GM23338 (cell line): ENCODE data around the gene PEA15. TPM values are rescaled to one million over a fixed set of nuclear protein-coding genes. Genes with fewer than 3 reads are reported as not detected.

ENCODE experiments used
- ATAC-seq: fragments of 200-7000 bp; cut with Tn5 transposase; 3 replicates; pipeline ENCODE4 v1.9.1; 2020
- DNase-seq: peaks from one replicate; pipeline ENCODE4 v3.0.0-alpha.2; 2015; ENCODE audit warnings: low spot score
- H2AFZ ChIP-seq: fragments of 200-600 bp; sonication (generic); 2 replicates; pipeline ENCODE4 v1.8.0; 2016; ENCODE audit warnings: antibody characterized with exemption, mild to moderate bottlenecking, moderate library complexity
- H3F3A ChIP-seq: fragments of 200-600 bp; sonication (generic); replicated peaks from 2 replicates; pipeline ENCODE4 v1.8.0; 2017; ENCODE audit warnings: antibody characterized with exemption, mixed run types, low read depth
- H3K27ac ChIP-seq: fragments of 200-600 bp; sonication (generic); 2 replicates; pipeline ENCODE4 v1.6.1; 2016; ENCODE audit warnings: low read depth
- H3K27me3 ChIP-seq: fragments of 200-600 bp; sonication (generic); 2 replicates; pipeline ENCODE4 v1.8.0; 2016; ENCODE audit warnings: mild to moderate bottlenecking, mixed run types, moderate library complexity; ENCODE audit not compliant: insufficient read depth
- H3K36me3 ChIP-seq: fragments of 200-600 bp; sonication (generic); 2 replicates; pipeline ENCODE4 v1.8.0; 2016; ENCODE audit warnings: mild to moderate bottlenecking; ENCODE audit not compliant: insufficient read depth
- H3K4me1 ChIP-seq: fragments of 200-600 bp; sonication (generic); 2 replicates; pipeline ENCODE4 v1.8.0; 2016; ENCODE audit warnings: mild to moderate bottlenecking, moderate library complexity; ENCODE audit not compliant: insufficient read depth
- H3K4me2 ChIP-seq: fragments of 200-600 bp; sonication (generic); 2 replicates; pipeline ENCODE4 v1.7.1; 2017; ENCODE audit warnings: mixed run types
- H3K4me3 ChIP-seq: fragments of 200-600 bp; sonication (generic); 2 replicates; pipeline ENCODE4 v1.6.1; 2016; ENCODE audit warnings: mixed run types
- H3K79me2 ChIP-seq: fragments of 200-600 bp; sonication (generic); replicated peaks from 2 replicates; pipeline ENCODE4 v1.8.0; 2017; ENCODE audit warnings: mild to moderate bottlenecking; ENCODE audit not compliant: insufficient read depth
- H3K9me2 ChIP-seq: fragments of 200-600 bp; sonication (generic); 2 replicates; pipeline ENCODE4 v1.8.0; 2017; ENCODE audit not compliant: insufficient read depth
- H4K20me1 ChIP-seq: fragments of 200-600 bp; sonication (generic); replicated peaks from 2 replicates; pipeline ENCODE4 v1.8.0; 2017; ENCODE audit warnings: mild to moderate bottlenecking; ENCODE audit not compliant: insufficient read depth
- H3K27ac Mint-ChIP-seq: 2 replicates; pipeline ENCODE4 v1.8.0; 2020; ENCODE audit warnings: inconsistent platforms, mild to moderate bottlenecking, moderate library complexity, mixed read lengths
- H3K27me3 Mint-ChIP-seq: 3 replicates; pipeline ENCODE4 v1.8.0; 2022; ENCODE audit warnings: low read depth, mild to moderate bottlenecking, moderate library complexity, mixed read lengths, inconsistent platforms; ENCODE audit not compliant: insufficient read depth, poor library complexity
- H3K36me3 Mint-ChIP-seq: 3 replicates; pipeline ENCODE4 v1.8.0; 2021; ENCODE audit warnings: low read depth, mild to moderate bottlenecking, inconsistent platforms, moderate library complexity, mixed read lengths
- H3K4me1 Mint-ChIP-seq: 3 replicates; pipeline ENCODE4 v1.8.0; 2020; ENCODE audit warnings: mild to moderate bottlenecking, inconsistent platforms, mixed read lengths
- H3K4me3 Mint-ChIP-seq: 3 replicates; pipeline ENCODE4 v1.8.0; 2021; ENCODE audit warnings: moderate library complexity, mild to moderate bottlenecking, inconsistent platforms, mixed read lengths
- H3K9me3 Mint-ChIP-seq: 3 replicates; pipeline ENCODE4 v1.8.0; 2020; ENCODE audit warnings: moderate library complexity, mild to moderate bottlenecking, inconsistent platforms, mixed read lengths
- CREB1 ChIP-seq: fragments of 250-450 bp; sonication (Bioruptor Pico); IDR thresholded peaks from 2 replicates; pipeline ENCODE4 v1.5.0; 2020; ENCODE audit warnings: low read depth, mild to moderate bottlenecking, moderate library complexity
- ETS1 ChIP-seq: IDR thresholded peaks from 2 replicates; pipeline ENCODE4 v1.6.1; 2016; ENCODE audit warnings: antibody characterized with exemption
- EZH2phosphoT487 ChIP-seq: fragments of 200-600 bp; sonication (generic); IDR thresholded peaks from one replicate; pipeline ENCODE4 v1.8.1; 2018; ENCODE audit warnings: antibody characterized with exemption; ENCODE audit not compliant: unreplicated experiment
- JUNB ChIP-seq: IDR thresholded peaks from one replicate; pipeline ENCODE4 v1.6.1; 2016; ENCODE audit warnings: antibody characterized with exemption; ENCODE audit not compliant: unreplicated experiment
- POLR2AphosphoS5 ChIP-seq: IDR thresholded peaks from 2 replicates; pipeline ENCODE4 v1.6.1; 2016; ENCODE audit warnings: antibody characterized with exemption, low read depth
- STAT1 ChIP-seq: IDR thresholded peaks from one replicate; pipeline ENCODE4 v1.6.1; 2016; ENCODE audit warnings: antibody characterized with exemption; ENCODE audit not compliant: unreplicated experiment
- ZNF462 ChIP-seq: fragments of 250-450 bp; sonication (Bioruptor Pico); IDR thresholded peaks from 2 replicates; pipeline ENCODE4 v1.5.0; 2020; ENCODE audit warnings: mild to moderate bottlenecking, moderate library complexity
- polyA plus RNA-seq: library from polyadenylated mRNA; unstranded; fragments of >200 nt; fragmentation: Nextera tagmentation; extraction: Ambion mirVana; gene quantifications from 2 replicates; pipeline ENCODE4 v1.2.1, GENCODE V29; 2016
- total RNA-seq: library from RNA; depleted of rRNA; stranded (reverse); fragments of >200 nt; shearing (Covaris generic); gene quantifications from 2 replicates; pipeline ENCODE4 v1.2.3, GENCODE V29; 2014

The PEA15 gene
- total and polyA plus RNA-seq, 2 experiments from 2014 or later, result 60.3 to 80.8 TPM

DNA sequence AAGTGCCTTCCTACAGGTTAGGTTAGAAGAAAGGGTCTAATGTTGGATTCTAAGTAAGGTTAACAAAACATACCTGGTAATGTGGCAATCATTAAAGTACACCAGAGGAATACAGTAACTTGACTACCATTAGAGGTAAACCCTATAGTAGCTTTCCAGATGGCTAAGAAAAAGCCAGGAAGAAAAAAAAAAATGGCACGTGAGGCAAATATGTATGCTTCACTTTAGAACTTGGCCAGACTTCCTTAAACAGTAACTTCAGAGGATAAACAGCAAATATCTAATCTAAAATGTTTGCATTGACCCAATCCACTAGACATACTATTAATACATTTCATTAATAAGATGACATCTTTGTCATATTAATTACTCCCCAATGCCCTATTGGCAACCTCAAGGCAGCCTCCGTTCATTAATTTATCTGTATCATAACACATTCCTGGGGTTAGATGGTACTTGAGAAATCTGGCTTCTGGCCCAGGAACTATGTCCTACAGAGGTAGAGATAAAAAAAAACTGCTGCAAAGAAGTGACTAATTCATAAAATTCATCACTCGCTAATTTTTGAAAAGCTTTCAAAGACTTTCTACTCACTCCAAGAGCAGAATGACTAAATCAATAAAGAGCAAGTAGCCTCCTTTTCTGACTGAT is 51.3 kb downstream of the PEA15 start (continued):
- TF ChIP-seq ETS1 (no peak), EZH2phosphoT487 (no peak)

GRCh38 chr1:160257411-160258015 is 52.3 kb downstream of the PEA15 start:
- Histone ChIP-seq H3K27me3 (no peaks in the 10 kb centered on the region), H3K79me2 (peaks cover 70% of the 10 kb centered on the region), H4K20me1 (no peaks in the 10 kb centered on the region), H3K4me1 (peaks cover 14% of the 10 kb centered on the region), H3K27ac (no peak overlapping the region), H3K9me2 (no peaks in the 10 kb centered on the region), H3K4me2 (peak overlapping the region; percentile 20; the same call in 1 of the 2 replicates), H3K4me3 (no peak overlapping the region), H3K36me3 (peaks cover 4% of the 10 kb centered on the region; the same call in 1 of the 2 replicates), H3F3A (no peaks in the 10 kb centered on the region), H2AFZ (no peak overlapping the region)
- Mint-ChIP-seq H3K4me3 (no peak overlapping the region), H3K9me3 (no peaks in the 10 kb centered on the region), H3K36me3 (peaks cover 19% of the 10 kb centered on the region; the same call in 2 of the 3 replicates), H3K27me3 (peaks cover 8% of the 10 kb centered on the region), H3K4me1 (peaks cover 22% of the 10 kb centered on the region), H3K27ac (peak overlapping the region; percentile 75; the same call in 1 of the 2 replicates)
- TF ChIP-seq EZH2phosphoT487, result no peak
- TF ChIP-seq CREB1 (CRISPR knock-in tag), result no peak
- TF ChIP-seq STAT1, result no peak
- TF ChIP-seq ETS1, result no peak
- no peak for TF ChIP-seq JUNB
- no peak for TF ChIP-seq ZNF462 (CRISPR knock-in tag)
- TF ChIP-seq POLR2AphosphoS5, result no peak
- DNase-seq (peak; percentile 11), ATAC-seq (no peak)
